ENCODE measurements around the gene SLC39A11.

SLC39A11 gene

GRCh38 chr17:72614871-72615626, 477.4 kb downstream of the SLC39A11 start:
- ChIA-PET CTCF (no interaction called here), POLR2A (no interaction called here)
- TF ChIP-seq TARDBP (IDR thresholded peaks at IDR 0.05): no peak
- TF ChIP-seq HDGF (IDR thresholded peaks at IDR 0.05; ENCODE audit: borderline replicate concordance): no peak
- no peak for TF ChIP-seq ZNF384 (IDR thresholded peaks at IDR 0.05)
- no peak for TF ChIP-seq L3MBTL2 (conservative IDR thresholded peaks at IDR 0.05)
- TF ChIP-seq LEF1 (IDR thresholded peaks at IDR 0.05; ENCODE audit: borderline replicate concordance): no peak
- no peak for TF ChIP-seq CTBP1 (IDR thresholded peaks at IDR 0.05; ENCODE audit: borderline replicate concordance)
- no peak for TF ChIP-seq BHLHE40 (IDR thresholded peaks at IDR 0.05; ENCODE audit: borderline replicate concordance)
- TF ChIP-seq ELF4 (IDR thresholded peaks at IDR 0.05): no peak
- TF ChIP-seq SP1 (IDR thresholded peaks at IDR 0.05): no peak
- TF ChIP-seq PKNOX1 (IDR thresholded peaks at IDR 0.05): no peak
- no peak for DNase-seq (ENCODE audit: extremely low spot score)

GRCh38 chr17:72614476-72614870, 478.0 kb downstream of the SLC39A11 start:
- POLR2A ChIA-PET: no interaction called here

GRCh38 chr17:72613806-72614292, 478.6 kb downstream of the SLC39A11 start:
- TF ChIP-seq FOXM1 (IDR thresholded peaks at IDR 0.05; ENCODE audit: borderline replicate concordance): no peak
- no peak for TF ChIP-seq FOXA1 (IDR thresholded peaks at IDR 0.05)
- TF ChIP-seq BHLHE40 (IDR thresholded peaks at IDR 0.05; ENCODE audit: borderline replicate concordance): no peak
- no peak for TF ChIP-seq TARDBP (IDR thresholded peaks at IDR 0.05)
- TF ChIP-seq PKNOX1 (IDR thresholded peaks at IDR 0.05): no peak
- TF ChIP-seq HDGF (IDR thresholded peaks at IDR 0.05; ENCODE audit: borderline replicate concordance): no peak
- no peak for TF ChIP-seq SUZ12 (IDR thresholded peaks at IDR 0.05)
- no peak for TF ChIP-seq LEF1 (IDR thresholded peaks at IDR 0.05; ENCODE audit: borderline replicate concordance)
- TF ChIP-seq FOXK2 (IDR thresholded peaks at IDR 0.05): no peak
- TF ChIP-seq ARNT (IDR thresholded peaks at IDR 0.05): no peak
- no peak for TF ChIP-seq NFRKB (IDR thresholded peaks at IDR 0.05)
- no peak for TF ChIP-seq ZNF384 (IDR thresholded peaks at IDR 0.05)
- TF ChIP-seq CTBP1 (IDR thresholded peaks at IDR 0.05; ENCODE audit: borderline replicate concordance): no peak
- no peak for TF ChIP-seq SP1 (IDR thresholded peaks at IDR 0.05)
- TF ChIP-seq L3MBTL2 (conservative IDR thresholded peaks at IDR 0.05): no peak
- no peak for TF ChIP-seq ELF4 (IDR thresholded peaks at IDR 0.05)
- ChIA-PET POLR2A (no interaction called here), CTCF (no interaction called here)
- no peak for DNase-seq (ENCODE audit: extremely low spot score)

More at GRCh38 chr17:72614476-72614870, 478.0 kb downstream of the SLC39A11 start:
- TF ChIP-seq CTBP1 (IDR thresholded peaks at IDR 0.05; ENCODE audit: borderline replicate concordance) (no peak), L3MBTL2 (conservative IDR thresholded peaks at IDR 0.05) (no peak), ELF4 (IDR thresholded peaks at IDR 0.05) (no peak), SUZ12 (IDR thresholded peaks at IDR 0.05) (no peak), ZNF384 (IDR thresholded peaks at IDR 0.05) (no peak), LEF1 (IDR thresholded peaks at IDR 0.05; ENCODE audit: borderline replicate concordance) (no peak), FOXK2 (IDR thresholded peaks at IDR 0.05) (no peak), NFRKB (IDR thresholded peaks at IDR 0.05) (no peak), BHLHE40 (IDR thresholded peaks at IDR 0.05; ENCODE audit: borderline replicate concordance) (no peak), ARNT (IDR thresholded peaks at IDR 0.05) (no peak), TARDBP (IDR thresholded peaks at IDR 0.05) (no peak), SP1 (IDR thresholded peaks at IDR 0.05) (no peak), FOXA1 (IDR thresholded peaks at IDR 0.05) (no peak), PKNOX1 (IDR thresholded peaks at IDR 0.05) (no peak), FOXM1 (IDR thresholded peaks at IDR 0.05; ENCODE audit: borderline replicate concordance) (no peak), HDGF (IDR thresholded peaks at IDR 0.05; ENCODE audit: borderline replicate concordance) (no peak)
- no peak for DNase-seq (ENCODE audit: extremely low spot score)
- CTCF ChIA-PET: no interaction called here

- ChIA-PET POLR2A (no interaction called here), CTCF (no interaction called here)
- DNase-seq (ENCODE audit: extremely low spot score): no peak
- TF ChIP-seq FOXA1 (IDR thresholded peaks at IDR 0.05) (no peak), PKNOX1 (IDR thresholded peaks at IDR 0.05) (no peak), SUZ12 (IDR thresholded peaks at IDR 0.05) (no peak), CTBP1 (IDR thresholded peaks at IDR 0.05; ENCODE audit: borderline replicate concordance) (no peak), TARDBP (IDR thresholded peaks at IDR 0.05) (no peak)
Observed at GRCh38 chr17:72613396-72613795, 479.1 kb downstream of the SLC39A11 start.

- CTCF ChIA-PET: interaction anchor here (1.0 kb wide), 1 partner anchor 54 kb away, joined by 4 read pairs; no protein-coding TSS in a partner anchor
Observed at GRCh38 chr17:72611172-72611571, 481.3 kb downstream of the SLC39A11 start.

More at GRCh38 chr17:72611172-72611571, 481.3 kb downstream of the SLC39A11 start:
- TF ChIP-seq TARDBP (IDR thresholded peaks at IDR 0.05) (no peak), LEF1 (IDR thresholded peaks at IDR 0.05; ENCODE audit: borderline replicate concordance) (no peak), FOXK2 (IDR thresholded peaks at IDR 0.05) (no peak), BHLHE40 (IDR thresholded peaks at IDR 0.05; ENCODE audit: borderline replicate concordance) (no peak), SUZ12 (IDR thresholded peaks at IDR 0.05) (no peak), ZNF384 (IDR thresholded peaks at IDR 0.05) (no peak), SP1 (IDR thresholded peaks at IDR 0.05) (no peak), HDGF (IDR thresholded peaks at IDR 0.05; ENCODE audit: borderline replicate concordance) (no peak), ARNT (IDR thresholded peaks at IDR 0.05) (no peak), PKNOX1 (IDR thresholded peaks at IDR 0.05) (no peak), FOXA1 (IDR thresholded peaks at IDR 0.05) (no peak), L3MBTL2 (conservative IDR thresholded peaks at IDR 0.05) (no peak)
- DNase-seq (ENCODE audit: extremely low spot score): no peak
- POLR2A ChIA-PET: interaction anchor here (1.5 kb wide), 1 partner anchor 18 kb away, joined by 5 read pairs; no protein-coding TSS in a partner anchor
